HG03139 (cell line): ENCODE results near the gene LIMS3.
"Not testable (repeated sequence)": the region's sequence is repeated elsewhere in the genome, so short reads cannot be mapped to it uniquely, and the experiment has no call there.

Experiments used
- ATAC-seq: cut with Tn5 transposase; IDR thresholded peaks from one replicate; pipeline ENCODE4 v1.9.1; 2021; ENCODE audit not compliant: unreplicated experiment

The LIMS3 gene

GRCh38 chr2:109898462-109899336 is at the start of gene LIMS3:
LIMS3 (plus strand) TSS chr2:109898688; CDS start chr2:109898729, 41 bp downstream.
- ATAC-seq = not testable (repeated sequence)

GRCh38 chr2:109871129-109871751 is 27.2 kb upstream of the LIMS3 start:
- peak; percentile 79 for ATAC-seq

GRCh38 chr2:109876625-109877024 is 21.9 kb upstream of the LIMS3 start:
- not testable (repeated sequence) for ATAC-seq

- ATAC-seq = not testable (repeated sequence)
Observed at GRCh38 chr2:109882112-109882511, 16.4 kb upstream of the LIMS3 start.

- ATAC-seq = not testable (repeated sequence)
Observed at GRCh38 chr2:109888414-109888813, 10.1 kb upstream of the LIMS3 start.

GRCh38 chr2:109889909-109890308 is 8.6 kb upstream of the LIMS3 start:
- ATAC-seq = not testable (repeated sequence)

GRCh38 chr2:109891024-109891423 is 7.5 kb upstream of the LIMS3 start:
- ATAC-seq = not testable (repeated sequence)

- not testable (repeated sequence) for ATAC-seq
Observed at GRCh38 chr2:109893736-109894135, 4.8 kb upstream of the LIMS3 start.

- not testable (repeated sequence) for ATAC-seq
Observed at GRCh38 chr2:109894141-109894540, 4.3 kb upstream of the LIMS3 start.

- not testable (repeated sequence) for ATAC-seq
Observed at GRCh38 chr2:109895090-109895869, 3.2 kb upstream of the LIMS3 start.

- ATAC-seq = peak; percentile 95
Observed at GRCh38 chr2:109896212-109896611, 2.3 kb upstream of the LIMS3 start.

GRCh38 chr2:109897769-109898461 is 573 bp upstream of the LIMS3 start:
- ATAC-seq = not testable (repeated sequence)

GRCh38 chr2:109905796-109906195 is 7.3 kb downstream of the LIMS3 start:
- peak; percentile 84 for ATAC-seq

- ATAC-seq = not testable (repeated sequence)
Observed at GRCh38 chr2:109908626-109909025, 10.1 kb downstream of the LIMS3 start.

GRCh38 chr2:109910789-109911188 is 12.3 kb downstream of the LIMS3 start:
- not testable (repeated sequence) for ATAC-seq

GRCh38 chr2:109913911-109914310 is 15.4 kb downstream of the LIMS3 start:
- not testable (repeated sequence) for ATAC-seq

- ATAC-seq = not testable (repeated sequence)
Observed at GRCh38 chr2:109914552-109914951, 16.1 kb downstream of the LIMS3 start.

GRCh38 chr2:109915830-109916229 is 17.3 kb downstream of the LIMS3 start:
- not testable (repeated sequence) for ATAC-seq

- ATAC-seq = not testable (repeated sequence)
Observed at GRCh38 chr2:109920162-109920561, 21.7 kb downstream of the LIMS3 start.

- not testable (repeated sequence) for ATAC-seq
Observed at GRCh38 chr2:109921543-109922384, 23.3 kb downstream of the LIMS3 start.
